ENCODE data around the gene TLE3.

TLE3 gene

GRCh38 chr15:70061696-70062270 is 35.9 kb downstream of the TLE3 start:
- DNase-seq (ENCODE audit: insufficient read length, low spot score) (no peak), FAIRE-seq (no peak)
- no peak for TF ChIP-seq CTCF (IDR thresholded peaks at IDR 0.05; ENCODE audit: insufficient read depth, missing control alignments)

GRCh38 chr15:70060993-70061305 is 36.8 kb downstream of the TLE3 start:
- FAIRE-seq (no peak), DNase-seq (ENCODE audit: insufficient read length, low spot score) (no peak)
- TF ChIP-seq CTCF (IDR thresholded peaks at IDR 0.05; ENCODE audit: insufficient read depth, missing control alignments) = no peak

GRCh38 chr15:70060214-70060992 is 37.3 kb downstream of the TLE3 start:
- DNase-seq (ENCODE audit: insufficient read length, low spot score) (no peak), FAIRE-seq (no peak)
- no peak for TF ChIP-seq CTCF (IDR thresholded peaks at IDR 0.05; ENCODE audit: insufficient read depth, missing control alignments)

- TF ChIP-seq CTCF (IDR thresholded peaks at IDR 0.05; ENCODE audit: insufficient read depth, missing control alignments) = no peak
- DNase-seq (ENCODE audit: insufficient read length, low spot score) = no peak
- FAIRE-seq = no peak
Observed at GRCh38 chr15:70059476-70060213, 38.1 kb downstream of the TLE3 start.

- no peak for TF ChIP-seq CTCF (IDR thresholded peaks at IDR 0.05; ENCODE audit: insufficient read depth, missing control alignments)
- FAIRE-seq (no peak), DNase-seq (ENCODE audit: insufficient read length, low spot score) (no peak)
Observed at GRCh38 chr15:70058642-70059360, 38.9 kb downstream of the TLE3 start.

GRCh38 chr15:70057931-70058641 is 39.6 kb downstream of the TLE3 start:
- no peak for TF ChIP-seq CTCF (IDR thresholded peaks at IDR 0.05; ENCODE audit: insufficient read depth, missing control alignments)
- FAIRE-seq (no peak), DNase-seq (ENCODE audit: insufficient read length, low spot score) (no peak)
